ENCODE data around the gene STXBP5. TPM values are rescaled to one million over a fixed set of nuclear protein-coding genes. Genes with fewer than 3 reads are reported as not detected.

STXBP5 gene
- total RNA-seq, 2 donors from 2014 or later, result 34.4 to 59.9 TPM

DNA sequence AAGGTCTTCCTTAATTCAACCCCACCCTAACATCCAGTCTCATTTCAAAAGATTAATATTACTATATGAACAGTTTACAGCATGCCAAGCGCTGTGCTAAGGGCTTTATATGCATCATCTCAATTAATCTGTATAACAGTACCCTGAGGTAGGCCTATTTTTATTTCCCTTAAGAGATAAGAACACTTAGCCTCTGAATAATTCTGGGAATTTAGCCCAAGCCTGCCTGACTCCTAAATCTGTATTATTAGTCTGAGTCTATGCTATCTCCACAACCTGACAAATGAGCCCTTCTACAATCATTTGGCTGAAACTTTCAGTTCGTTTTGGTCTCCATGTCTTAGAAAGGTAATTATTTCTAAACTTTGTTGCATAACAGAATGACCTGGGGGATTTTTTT, 226.6 kb downstream of the STXBP5 start:
- intact Hi-C loops (cut with DNase I), result no loop called here
- H3K4me1 ChIP-seq (replicated peaks), result no peaks in the 10 kb centered on the region

DNA sequence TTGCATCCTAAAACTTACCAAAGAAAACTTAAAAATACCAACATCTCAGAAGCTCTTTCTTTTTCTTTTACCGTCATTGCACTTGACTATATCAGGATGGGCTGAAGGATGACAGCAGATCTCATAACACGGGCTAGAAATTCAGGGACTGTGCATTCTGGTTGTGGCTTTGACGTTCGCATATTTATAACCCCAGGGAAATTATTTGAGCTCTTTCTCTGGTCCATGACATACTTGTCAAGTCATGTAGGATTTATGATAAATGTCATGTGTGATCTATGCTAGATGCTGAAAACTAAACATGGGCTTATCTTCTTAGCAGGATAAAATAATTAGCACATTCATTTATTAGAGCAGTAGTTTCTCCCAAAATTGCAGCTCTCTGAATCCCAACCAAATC, 229.9 kb downstream of the STXBP5 start:
- TF ChIP-seq POLR2A (IDR thresholded peaks at IDR 0.05) (no peak), POLR2AphosphoS5 (IDR thresholded peaks at IDR 0.05) (no peak)
- TF ChIP-seq, protein P1, sequence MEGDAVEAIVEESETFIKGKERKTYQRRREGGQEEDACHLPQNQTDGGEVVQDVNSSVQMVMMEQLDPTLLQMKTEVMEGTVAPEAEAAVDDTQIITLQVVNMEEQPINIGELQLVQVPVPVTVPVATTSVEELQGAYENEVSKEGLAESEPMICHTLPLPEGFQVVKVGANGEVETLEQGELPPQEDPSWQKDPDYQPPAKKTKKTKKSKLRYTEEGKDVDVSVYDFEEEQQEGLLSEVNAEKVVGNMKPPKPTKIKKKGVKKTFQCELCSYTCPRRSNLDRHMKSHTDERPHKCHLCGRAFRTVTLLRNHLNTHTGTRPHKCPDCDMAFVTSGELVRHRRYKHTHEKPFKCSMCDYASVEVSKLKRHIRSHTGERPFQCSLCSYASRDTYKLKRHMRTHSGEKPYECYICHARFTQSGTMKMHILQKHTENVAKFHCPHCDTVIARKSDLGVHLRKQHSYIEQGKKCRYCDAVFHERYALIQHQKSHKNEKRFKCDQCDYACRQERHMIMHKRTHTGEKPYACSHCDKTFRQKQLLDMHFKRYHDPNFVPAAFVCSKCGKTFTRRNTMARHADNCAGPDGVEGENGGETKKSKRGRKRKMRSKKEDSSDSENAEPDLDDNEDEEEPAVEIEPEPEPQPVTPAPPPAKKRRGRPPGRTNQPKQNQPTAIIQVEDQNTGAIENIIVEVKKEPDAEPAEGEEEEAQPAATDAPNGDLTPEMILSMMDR (IDR thresholded peaks at IDR 0.05), result no peak
- 85% methylated on average over 4 of the region's 4 CpGs for WGBS

More for the DNA sequence above, 226.6 kb downstream of the STXBP5 start:
- 99% methylated on average over 2 of the region's 2 CpGs for WGBS
- TF ChIP-seq POLR2A (IDR thresholded peaks at IDR 0.05) (no peak), POLR2AphosphoS5 (IDR thresholded peaks at IDR 0.05) (no peak)
- TF ChIP-seq, protein P1 (IDR thresholded peaks at IDR 0.05), result no peak
- DNase-seq (ENCODE audit: low spot score), result no peak
- no peaks in the 10 kb centered on the region for H3K27me3 ChIP-seq (replicated peaks; ENCODE audit: insufficient read depth)
- H3K27ac ChIP-seq, result no peak overlapping the region
- no peaks in the 10 kb centered on the region for H3K9me3 ChIP-seq
- no peak overlapping the region for H3K4me3 ChIP-seq
- H3K36me3 ChIP-seq, result no peaks in the 10 kb centered on the region

DNA sequence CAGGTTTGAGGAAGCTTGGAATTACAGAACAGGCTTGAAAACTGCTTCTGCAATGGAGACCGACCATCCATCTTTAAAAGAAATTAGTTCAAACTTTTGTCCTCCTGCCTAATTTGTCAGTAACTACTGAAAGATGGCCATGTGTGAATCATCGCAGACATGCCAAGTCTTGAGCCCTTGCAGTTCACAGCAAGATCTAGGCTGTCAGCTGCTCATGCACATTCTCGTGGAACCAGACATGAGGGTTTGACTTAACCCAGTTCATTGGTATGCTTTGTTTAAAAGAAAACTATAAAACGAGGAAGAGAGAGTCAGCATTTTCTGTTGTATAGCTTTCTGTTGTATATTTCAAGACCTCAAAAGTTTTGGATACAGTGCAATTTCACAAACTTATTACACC, 230.3 kb downstream of the STXBP5 start:
- Histone ChIP-seq H3K9me3 (no peaks in the 10 kb centered on the region), H3K36me3 (no peaks in the 10 kb centered on the region), H3K4me3 (no peak overlapping the region), H3K27ac (no peak overlapping the region), H3K4me1 (replicated peaks) (no peaks in the 10 kb centered on the region), H3K27me3 (replicated peaks; ENCODE audit: insufficient read depth) (no peaks in the 10 kb centered on the region)
- TF ChIP-seq POLR2AphosphoS5 (IDR thresholded peaks at IDR 0.05) (no peak), POLR2A (IDR thresholded peaks at IDR 0.05) (no peak)
- TF ChIP-seq, protein P1 (IDR thresholded peaks at IDR 0.05), result no peak
- DNase-seq (ENCODE audit: low spot score), result no peak
- 40% methylated on average over 4 of the region's 4 CpGs for WGBS
- intact Hi-C loops (cut with DNase I), result no loop called here

More for the DNA sequence above, 229.9 kb downstream of the STXBP5 start:
- H3K27me3 ChIP-seq (replicated peaks; ENCODE audit: insufficient read depth), result no peaks in the 10 kb centered on the region
- no peak for DNase-seq (ENCODE audit: low spot score)
- no peaks in the 10 kb centered on the region for H3K9me3 ChIP-seq
- no peaks in the 10 kb centered on the region for H3K36me3 ChIP-seq
- no peak overlapping the region for H3K27ac ChIP-seq
- intact Hi-C loops (cut with DNase I), result no loop called here
- H3K4me1 ChIP-seq (replicated peaks), result no peaks in the 10 kb centered on the region
- H3K4me3 ChIP-seq, result no peak overlapping the region

DNA sequence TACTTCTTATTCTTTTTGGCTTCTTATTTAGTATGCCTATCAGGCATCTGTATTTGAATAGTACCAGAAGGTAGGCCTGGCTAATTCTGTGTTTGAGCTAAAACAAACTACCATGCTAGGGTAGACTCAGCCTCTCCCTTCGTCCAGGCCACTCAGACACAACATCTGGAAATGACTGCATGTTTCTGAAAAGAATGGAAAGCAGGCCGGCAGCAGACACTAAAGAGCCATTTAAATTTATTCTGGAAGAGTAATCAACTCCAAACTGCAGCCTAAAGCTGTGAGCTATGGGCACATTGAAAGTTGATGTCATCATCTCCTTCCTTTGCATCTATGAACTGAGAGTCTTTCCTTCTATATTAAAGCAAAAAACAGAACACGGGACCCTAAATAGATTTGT, 233.4 kb downstream of the STXBP5 start:
- Histone ChIP-seq H3K9me3 (no peaks in the 10 kb centered on the region), H3K27me3 (replicated peaks; ENCODE audit: insufficient read depth) (no peaks in the 10 kb centered on the region), H3K4me3 (no peak overlapping the region), H3K27ac (no peak overlapping the region), H3K36me3 (no peaks in the 10 kb centered on the region), H3K4me1 (replicated peaks) (no peaks in the 10 kb centered on the region)
- WGBS, result 87% methylated on average over 3 of the region's 3 CpGs
- DNase-seq (ENCODE audit: low spot score), result no peak
- intact Hi-C loops (cut with DNase I), result no loop called here
- TF ChIP-seq, protein P1 (IDR thresholded peaks at IDR 0.05), result no peak
- TF ChIP-seq POLR2A (IDR thresholded peaks at IDR 0.05) (no peak), POLR2AphosphoS5 (IDR thresholded peaks at IDR 0.05) (no peak)

DNA sequence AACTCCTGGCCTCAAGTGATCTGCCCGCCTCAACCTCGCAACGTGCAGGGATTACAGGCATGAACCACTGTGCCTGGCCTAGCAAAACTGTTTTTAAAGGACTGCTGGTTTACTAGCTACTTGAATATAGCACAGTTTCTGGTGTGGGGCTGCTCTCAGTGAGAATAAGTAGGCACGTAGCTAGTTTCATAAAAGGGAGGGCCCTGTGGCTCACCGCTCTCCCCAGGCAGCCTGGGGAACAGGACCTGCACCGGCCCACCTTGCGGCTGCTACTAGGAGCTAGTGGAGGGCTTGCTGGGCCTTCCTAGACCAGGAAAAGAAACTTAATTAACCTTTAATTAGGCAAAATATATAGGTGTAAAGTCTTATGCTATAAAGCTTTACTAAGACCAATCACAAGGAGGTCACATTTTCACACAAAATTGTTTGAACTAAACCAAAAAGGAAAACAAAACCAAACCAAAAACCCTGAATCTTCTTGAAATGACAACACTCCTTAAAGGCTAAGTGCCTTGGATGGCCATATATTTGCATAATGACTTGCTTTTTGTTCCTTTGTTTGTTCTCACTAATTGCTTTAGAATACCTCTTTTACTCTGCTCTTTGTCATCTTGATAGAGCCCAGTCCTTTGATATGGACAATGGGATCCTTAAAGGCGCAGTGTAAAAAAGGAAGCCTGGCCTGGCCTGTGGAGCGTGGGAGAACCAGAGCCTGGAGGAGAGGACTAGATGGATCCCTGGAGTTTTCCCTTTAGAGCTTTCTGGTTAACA, 234.7 kb downstream of the STXBP5 start:
- 91% methylated on average over 9 of the region's 9 CpGs for WGBS
- TF ChIP-seq, protein P1 (IDR thresholded peaks at IDR 0.05), result no peak
- TF ChIP-seq POLR2AphosphoS5 (IDR thresholded peaks at IDR 0.05), result no peak
- no peak for TF ChIP-seq POLR2A (IDR thresholded peaks at IDR 0.05)
- H3K27me3 ChIP-seq (replicated peaks; ENCODE audit: insufficient read depth), result no peaks in the 10 kb centered on the region
- no peak overlapping the region for H3K4me3 ChIP-seq
- H3K9me3 ChIP-seq, result no peaks in the 10 kb centered on the region
- no peaks in the 10 kb centered on the region for H3K4me1 ChIP-seq (replicated peaks)
- H3K36me3 ChIP-seq, result no peaks in the 10 kb centered on the region
- no peak overlapping the region for H3K27ac ChIP-seq
- intact Hi-C loops (cut with DNase I), result no loop called here
- no peak for DNase-seq (ENCODE audit: low spot score)
